Stimulated activated CD4-positive, alpha-beta T cell treated with anti-CD3 and anti-CD28 coated beads, Interleukin-15, amount 100 ng/mL, for 48 hours (primary cell): ENCODE data around the gene FERMT1.
A peak's percentile ranks its signal among the peaks of the same experiment; 100 is the strongest.

Source experiments
- DNase-seq, 2 donors: peaks; one replicate each; pipeline ENCODE4 v3.0.0-alpha.2; 2020; ENCODE audit warnings: low read depth in 2 of 2

FERMT1 gene, protein sequence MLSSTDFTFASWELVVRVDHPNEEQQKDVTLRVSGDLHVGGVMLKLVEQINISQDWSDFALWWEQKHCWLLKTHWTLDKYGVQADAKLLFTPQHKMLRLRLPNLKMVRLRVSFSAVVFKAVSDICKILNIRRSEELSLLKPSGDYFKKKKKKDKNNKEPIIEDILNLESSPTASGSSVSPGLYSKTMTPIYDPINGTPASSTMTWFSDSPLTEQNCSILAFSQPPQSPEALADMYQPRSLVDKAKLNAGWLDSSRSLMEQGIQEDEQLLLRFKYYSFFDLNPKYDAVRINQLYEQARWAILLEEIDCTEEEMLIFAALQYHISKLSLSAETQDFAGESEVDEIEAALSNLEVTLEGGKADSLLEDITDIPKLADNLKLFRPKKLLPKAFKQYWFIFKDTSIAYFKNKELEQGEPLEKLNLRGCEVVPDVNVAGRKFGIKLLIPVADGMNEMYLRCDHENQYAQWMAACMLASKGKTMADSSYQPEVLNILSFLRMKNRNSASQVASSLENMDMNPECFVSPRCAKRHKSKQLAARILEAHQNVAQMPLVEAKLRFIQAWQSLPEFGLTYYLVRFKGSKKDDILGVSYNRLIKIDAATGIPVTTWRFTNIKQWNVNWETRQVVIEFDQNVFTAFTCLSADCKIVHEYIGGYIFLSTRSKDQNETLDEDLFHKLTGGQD

DNA sequence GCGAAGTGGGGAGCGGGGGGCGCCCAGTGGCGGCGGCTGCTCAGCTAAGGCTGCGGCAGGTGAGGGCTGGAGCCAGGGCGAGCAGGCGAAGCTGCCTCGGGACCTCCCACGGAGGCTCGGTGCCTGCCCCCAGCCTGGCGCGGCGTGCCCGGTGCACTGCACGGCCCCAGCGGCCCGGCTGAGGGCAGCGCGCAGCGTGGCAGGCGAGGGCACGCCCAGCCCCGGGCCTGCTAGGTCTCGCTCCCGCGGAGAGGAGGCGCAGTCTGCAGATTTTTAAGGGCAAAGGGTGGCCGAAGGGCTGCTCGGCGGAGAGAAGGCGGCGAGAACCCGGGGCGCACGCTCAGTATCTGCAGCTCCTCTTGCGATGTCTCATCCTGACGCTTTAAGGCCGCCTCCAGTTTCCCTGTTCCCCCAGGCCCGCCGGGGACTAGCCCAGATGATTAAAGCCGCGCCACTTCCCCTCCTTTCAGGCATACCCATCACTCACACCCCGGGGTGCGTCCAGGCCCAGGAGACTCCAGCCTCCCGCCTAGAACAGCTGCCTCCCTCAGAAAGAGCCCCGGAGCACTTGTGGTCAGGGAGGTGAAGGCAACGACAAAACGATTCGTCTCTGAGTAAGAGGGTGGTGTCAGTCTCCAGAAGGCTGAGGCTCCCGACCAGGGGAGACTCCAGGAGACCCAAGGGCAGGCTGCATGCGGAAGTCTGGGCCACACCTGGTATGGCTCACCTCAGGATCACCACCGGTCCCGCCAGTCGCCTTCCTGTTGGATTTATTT lies at the start of gene FERMT1:
TSS of gene FERMT1 (minus strand) at position 158 of the 776 bp plus-strand sequence. CDS start 3,476 bp downstream, outside the sequence.
- DNase-seq = peak; percentile 28 to 38

DNA sequence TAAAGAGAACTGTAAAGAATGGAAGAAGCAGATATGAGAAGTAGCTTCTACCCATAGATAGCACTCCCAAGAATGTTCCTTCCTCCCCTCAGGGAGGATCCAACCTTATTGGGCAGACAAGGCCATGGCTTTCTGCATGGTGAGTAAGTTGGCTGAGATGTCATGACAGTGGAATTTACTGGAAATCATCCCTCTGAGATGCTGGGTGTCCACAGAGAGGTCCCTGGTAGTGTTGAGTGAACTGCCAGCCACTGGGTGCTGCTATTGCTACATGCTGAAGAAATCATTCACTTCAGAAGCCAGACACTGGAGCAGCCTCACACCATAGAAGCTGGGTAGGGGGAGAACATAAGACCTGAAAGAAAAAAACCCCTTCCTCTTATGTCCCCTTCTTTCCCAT lies 46.4 kb upstream of the FERMT1 start:
- no peak for DNase-seq

DNA sequence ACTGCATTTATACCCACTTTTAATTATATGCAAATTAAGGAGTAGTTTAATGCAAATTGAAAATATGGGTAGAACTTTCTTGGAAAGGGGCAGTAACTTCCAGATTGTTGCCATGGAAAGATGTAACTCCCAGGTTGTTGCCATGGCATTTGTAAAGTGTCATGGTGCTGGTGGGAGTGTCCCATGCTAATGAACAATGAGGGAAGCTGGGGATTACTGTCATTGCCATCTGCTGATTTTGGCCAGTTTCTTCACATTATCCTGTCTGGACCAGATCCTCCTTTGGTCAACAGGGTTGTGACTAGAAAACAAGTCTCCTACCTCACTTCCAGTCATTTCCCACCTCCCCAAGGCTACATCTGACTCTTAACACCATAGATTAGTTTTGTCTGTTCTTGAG lies 45.4 kb upstream of the FERMT1 start:
- no peak for DNase-seq

DNA sequence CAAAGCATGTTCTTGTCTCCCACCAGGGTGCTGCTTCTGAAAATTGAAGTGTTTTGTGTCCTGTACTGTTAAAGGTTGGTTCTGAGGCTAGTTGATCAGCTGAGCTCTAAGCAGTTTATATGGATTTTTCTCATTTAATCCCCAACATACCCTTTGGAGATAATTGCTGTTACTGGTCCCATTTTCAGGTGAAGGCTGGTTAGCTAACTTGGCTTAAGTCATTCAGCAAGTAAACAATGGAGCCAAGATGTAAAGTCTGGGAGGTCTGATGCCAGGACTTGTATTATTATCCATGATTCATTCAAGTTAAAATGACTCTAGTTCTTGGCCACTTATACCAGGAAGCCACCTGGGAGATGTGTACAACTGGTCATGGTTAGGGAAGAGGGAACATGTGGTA lies 42.5 kb upstream of the FERMT1 start:
- DNase-seq = no peak

DNA sequence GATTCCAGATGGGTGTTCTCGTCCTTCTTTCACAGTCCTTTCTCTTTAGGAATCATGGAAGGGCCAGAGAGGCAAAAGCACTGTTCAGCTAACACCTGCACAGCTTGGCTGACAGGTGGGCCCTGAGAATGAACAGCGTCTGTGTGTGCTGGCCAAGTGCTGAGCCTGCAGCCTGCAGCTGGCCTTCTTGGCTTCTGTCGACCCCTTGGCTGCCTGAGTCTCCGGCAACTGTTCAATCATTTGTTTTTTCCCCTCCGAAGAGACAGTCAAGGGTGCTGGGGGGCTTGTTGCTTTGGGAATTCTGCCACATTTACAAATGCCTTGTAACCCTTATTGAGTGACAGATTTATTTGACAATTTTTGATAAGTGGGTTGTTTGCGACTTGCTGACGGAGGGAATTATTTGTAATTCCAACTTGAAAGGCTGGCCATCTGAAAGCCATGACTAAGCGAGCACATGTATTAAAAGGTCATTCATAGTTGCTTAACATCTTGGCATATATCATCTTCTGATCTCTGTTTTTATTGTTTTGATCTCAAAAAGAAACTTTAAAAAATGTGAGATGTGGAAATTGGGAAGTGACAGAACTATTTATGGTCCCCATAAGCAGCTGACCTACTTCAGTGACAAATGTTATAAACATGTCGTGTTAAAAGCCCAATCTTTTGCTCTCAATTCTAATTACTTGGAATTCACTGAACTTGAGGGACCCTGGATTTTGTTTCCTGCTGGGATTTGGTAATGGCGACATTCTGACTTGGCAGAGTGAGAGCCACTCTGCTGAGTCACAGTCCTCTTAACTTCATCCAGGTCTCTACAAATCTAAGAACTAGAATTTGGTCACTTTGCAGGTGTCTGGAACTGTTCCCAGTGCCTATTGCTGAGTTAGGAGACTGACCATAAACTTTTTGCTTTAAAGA lies 41.9 kb upstream of the FERMT1 start:
- DNase-seq = no peak

DNA sequence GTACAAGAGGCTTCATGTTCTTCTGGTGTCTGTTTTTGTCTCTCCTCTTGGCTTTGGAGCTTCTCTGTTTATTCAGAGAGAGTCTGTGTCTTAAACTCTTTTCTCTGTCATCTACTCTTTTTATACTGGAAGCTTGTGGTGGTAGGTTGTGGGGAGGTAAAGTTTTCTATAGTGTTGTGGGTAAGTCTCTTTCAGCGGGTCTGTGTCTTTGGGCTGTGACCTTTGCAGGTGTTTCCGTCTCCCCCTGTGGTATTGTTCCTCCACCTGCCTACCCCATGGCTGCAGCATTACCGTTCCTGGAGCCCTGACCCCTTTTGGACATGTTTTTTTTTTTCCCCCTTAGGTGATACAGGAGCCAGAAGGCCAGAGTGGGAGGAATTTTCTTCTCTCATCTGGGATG lies 37.9 kb upstream of the FERMT1 start:
- no peak for DNase-seq

DNA sequence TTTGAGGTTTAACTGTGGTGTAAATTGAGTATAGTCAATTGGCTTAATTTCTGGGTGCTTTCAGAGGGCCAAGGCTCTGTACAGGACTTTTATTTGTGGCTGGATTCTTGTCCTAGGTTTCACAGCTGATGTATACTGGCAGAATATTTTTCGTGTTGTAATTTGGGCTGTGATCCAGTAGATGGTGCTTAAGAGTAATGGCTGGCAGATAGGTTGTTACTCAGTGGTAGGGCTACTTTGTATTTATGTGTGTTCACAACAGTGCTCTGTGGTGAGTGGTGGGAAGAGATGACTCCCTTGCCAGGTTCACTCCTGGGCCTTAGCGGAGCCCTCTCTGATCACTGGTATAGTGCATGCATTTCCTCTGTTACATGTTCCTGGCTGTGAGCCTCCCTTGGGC lies 34.5 kb upstream of the FERMT1 start:
- no peak for DNase-seq

DNA sequence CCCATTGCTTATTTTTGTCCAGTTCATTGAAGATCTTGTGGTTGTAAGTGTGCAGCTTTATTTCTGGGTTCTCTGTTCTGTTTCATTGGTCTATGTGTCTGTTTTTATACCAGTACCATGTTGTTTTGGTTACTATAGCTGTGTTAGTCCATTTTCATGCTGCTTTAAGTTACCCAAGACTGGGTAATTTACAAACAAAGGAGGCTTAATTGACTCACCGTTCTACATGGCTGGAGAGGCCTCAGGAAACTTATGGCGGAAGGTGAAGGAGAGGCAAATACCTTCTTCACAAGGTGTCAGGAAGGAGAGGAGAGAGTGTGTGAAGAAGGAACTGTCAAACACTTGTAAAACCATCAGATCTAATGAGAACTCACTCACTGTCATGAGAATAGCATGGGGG lies 29.9 kb upstream of the FERMT1 start:
- DNase-seq = no peak

DNA sequence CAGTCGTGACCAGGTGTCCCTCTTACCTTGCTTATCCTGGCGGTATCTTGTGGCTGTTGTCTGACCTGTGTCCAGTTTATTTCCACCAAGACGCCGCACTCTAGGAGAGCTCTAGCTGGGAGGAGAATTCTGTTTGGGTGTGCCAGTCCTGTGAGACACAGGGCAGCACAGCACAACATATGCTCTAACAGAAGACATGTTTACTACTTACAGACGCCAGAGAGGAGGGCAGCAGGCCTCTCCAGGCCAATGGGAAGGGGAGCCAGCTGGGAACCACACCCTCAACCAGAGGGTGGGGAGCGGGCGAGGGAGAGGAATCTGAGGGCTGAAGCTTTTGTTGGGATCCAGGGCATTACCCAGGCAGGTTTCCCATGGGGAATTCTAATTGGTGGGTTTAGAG lies 25.2 kb upstream of the FERMT1 start:
- no peak for DNase-seq

DNA sequence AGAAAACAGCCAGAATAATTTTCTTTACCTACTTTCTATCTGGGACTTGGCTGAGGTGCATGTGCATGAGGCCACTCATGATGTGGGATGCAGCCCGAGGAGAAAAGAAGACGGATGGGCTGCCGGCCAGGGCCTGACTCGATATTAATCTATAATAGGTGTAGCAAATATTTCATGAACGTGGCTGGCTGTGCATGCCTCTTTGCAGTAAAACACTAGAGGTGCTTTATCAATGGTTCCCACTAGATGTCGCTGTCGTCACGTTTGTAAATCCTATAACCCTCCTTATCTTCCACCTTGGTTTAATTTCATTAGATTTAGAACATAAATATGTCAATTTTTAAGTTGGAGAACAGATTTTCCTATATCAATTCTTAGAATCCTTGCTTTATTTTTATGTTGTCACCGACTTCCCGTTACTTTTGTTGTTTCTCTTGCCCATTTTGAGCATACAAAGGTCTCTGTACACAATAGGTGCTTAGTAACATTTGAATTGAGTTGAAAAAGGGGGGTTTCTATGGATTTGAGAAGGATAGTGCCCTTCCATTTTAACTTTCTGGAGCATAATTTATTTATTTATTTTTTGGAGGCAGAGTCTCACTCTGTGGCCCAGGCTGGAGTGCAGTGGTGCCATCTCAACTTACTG lies 19.6 kb upstream of the FERMT1 start:
- peak in 1 of 2 donors; percentile 27 for DNase-seq

DNA sequence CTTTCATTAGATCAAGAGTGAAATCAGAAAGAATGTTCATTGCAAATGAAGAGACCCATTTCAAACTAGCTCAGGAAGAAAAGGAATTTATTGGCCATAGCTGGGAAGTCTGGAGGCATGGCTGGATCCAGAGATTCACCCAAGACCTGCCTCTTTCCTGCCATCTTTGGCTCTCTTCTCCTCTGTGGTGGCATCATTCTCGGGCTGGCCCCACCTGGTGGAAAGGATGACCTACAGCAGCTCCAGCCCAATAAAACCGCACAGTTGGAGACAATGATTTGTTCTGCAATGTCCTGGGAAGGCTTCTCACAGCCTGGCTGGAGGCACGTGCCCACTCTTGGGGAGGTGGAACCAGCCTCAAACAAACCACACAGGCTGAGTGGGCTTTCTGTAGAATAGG lies 18.1 kb upstream of the FERMT1 start:
- DNase-seq = no peak

DNA sequence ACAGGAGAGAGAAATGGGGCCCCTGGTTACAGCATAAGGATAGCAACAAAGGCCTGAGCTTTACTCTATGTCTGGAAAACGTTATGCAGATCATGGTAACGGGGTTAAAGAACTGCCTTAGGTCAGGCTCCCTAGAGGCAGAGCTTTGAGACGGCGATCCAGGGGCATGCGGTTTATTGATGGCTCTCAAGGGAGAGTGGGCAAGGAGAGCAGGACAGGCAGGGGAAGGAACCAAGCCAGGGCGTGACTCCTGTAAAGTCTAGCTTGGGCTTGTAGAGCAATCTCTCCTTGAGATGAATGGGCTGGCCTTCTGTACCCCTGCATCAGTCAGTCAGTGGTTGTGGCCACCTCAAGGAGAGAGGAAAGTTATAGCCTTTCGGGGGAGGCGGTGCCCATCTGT lies 12.5 kb upstream of the FERMT1 start:
- no peak for DNase-seq

DNA sequence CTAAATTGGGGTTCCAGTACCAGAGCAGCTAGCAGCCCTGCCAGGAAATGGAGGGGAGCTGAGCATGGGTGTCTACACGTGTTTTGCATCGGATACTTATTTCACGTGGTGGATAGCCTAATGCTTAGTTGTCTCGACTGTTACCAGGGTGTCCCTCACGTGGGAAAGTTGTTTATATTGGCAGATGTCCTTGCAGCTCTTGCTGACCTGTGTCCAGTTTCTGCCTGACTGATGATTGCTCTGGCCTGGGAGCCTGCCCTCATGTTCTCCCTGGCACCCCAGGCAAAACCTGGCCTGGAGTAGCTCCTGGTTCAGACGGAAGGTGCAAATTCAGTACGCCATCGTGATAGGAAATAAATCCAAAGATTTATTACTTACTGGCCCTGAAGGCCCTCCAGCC lies 11.8 kb upstream of the FERMT1 start:
- DNase-seq = no peak

DNA sequence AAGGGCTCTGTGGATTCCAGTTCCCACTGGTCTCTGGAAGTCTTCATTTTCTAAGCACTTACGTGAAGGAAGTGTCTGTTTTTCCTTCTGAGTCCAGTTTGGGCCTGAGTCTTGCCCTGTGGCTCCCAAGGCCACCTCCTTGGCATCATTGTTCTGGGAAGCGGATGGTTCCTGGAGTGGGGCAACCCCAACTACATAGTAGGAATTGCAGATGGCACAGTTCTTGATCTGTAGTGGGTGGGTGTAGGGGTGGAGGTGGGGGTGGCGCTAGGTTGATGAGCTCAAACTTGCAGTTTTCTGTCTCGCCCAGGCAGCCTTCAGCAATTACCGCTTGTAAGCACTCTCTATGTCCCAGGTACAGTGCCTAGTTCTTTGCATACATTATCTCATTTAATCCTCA lies 7.2 kb upstream of the FERMT1 start:
- DNase-seq = no peak

DNA sequence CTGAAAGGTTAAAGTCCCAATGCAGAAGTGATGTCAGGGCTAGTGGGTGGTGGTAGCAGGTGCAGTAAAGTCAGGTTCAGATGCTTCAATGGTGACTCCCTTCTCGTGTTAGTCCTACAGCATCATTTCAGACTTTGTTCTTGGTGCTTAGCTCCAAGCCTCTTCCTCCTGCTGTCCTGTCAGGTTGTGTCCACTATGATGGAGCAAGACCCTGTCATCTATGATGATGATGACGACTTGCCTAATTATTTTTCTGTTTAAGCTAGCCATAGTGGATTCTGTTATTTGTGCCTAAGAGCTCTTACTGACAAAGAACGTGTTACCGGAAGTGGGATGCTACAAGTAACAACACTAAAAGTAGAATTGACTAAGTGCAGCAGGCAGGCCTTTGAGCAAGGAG lies 5.0 kb upstream of the FERMT1 start:
- no peak for DNase-seq

DNA sequence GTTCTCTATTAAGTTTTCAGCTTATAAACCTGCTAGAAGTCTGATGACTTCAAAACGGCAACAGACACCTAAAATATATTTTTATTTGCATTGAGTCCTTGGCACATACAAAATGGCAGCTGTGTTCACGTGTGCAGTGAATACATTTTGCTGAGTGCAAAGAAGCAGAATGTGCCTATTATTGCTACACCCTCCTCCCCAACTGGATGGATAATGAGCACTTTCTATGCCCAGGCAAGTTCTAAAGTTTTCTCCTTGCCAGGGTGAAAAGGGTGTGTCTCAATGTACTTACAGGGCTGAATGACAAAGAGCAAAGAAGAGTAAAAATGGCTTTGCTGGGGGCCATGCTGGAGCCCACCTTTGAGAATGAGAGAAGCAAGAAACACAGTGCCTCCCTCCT lies 4.0 kb upstream of the FERMT1 start:
- no peak for DNase-seq

DNA sequence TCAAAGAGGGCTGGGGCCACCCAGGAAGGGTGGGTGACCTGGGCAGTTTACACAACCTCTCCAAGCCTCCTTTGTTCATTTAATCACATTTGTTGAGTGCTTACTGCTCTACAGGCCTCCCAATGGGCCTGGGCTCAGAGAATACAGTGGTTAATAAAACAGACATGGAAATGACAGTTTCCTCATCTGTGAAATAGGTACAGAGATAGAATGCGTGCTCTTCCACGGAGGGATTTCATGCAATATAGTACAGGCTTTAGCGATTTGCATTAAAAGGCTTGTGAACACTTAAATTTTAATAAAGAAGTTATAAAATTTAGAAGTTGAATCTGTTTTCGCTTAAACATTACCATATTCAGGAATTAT lies 802 bp upstream of the FERMT1 start:
- no peak for DNase-seq

DNA sequence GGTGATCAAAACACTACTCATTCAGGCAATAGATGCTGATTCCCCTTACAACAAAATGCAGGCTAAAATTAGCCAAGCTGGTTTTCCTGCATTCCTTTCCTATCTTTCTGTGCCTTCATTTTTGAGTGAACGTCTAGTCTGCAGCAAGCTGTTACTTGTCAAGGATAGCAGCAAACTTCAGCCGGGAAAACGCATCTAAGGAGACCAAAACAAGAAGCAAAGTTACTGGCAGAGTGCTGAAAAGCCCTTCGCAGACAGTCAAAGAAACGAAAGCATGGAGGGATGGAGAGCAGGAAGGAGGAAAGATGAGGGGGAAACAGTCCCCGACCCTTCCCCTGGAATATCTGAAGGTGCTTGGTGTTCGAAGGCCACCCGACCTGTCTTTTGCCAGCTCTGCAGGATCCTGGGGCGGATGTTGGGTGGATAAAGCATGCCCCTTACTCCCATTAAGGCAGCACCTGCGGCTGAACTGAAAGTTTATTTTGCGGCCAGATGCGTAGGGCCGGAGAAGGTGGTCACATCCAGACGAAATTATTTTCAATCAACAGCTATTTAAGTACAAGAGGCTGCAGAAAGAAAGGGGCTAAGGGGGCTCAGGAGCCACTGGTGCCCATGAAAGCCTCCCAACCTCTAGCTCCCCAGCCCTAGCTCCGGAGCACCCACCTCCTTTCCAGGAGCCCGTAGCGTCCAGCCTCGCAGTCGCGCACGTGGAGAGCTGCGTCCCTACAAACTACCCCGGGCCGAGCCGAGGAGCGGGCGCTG lies 538 bp downstream of the FERMT1 start:
- no peak for DNase-seq

DNA sequence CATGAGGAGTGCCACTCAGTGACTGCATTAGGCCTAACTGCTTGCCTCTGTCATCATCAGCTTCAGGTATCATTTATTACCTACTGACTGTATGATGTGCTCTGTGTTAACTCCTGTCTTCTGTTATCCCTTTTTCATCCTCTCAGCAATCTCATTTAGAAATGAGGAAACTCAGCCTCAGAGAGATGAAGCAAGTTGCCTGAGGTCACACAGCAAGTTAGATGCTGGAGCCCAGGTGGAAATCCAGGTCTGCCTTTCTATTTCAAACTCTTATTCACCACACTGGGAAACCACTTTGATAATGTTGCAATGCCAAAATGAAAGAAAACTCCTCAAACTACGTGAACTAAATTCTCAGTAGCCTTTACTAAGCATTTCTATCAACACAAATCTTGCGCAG lies 1.3 kb downstream of the FERMT1 start:
- no peak for DNase-seq

DNA sequence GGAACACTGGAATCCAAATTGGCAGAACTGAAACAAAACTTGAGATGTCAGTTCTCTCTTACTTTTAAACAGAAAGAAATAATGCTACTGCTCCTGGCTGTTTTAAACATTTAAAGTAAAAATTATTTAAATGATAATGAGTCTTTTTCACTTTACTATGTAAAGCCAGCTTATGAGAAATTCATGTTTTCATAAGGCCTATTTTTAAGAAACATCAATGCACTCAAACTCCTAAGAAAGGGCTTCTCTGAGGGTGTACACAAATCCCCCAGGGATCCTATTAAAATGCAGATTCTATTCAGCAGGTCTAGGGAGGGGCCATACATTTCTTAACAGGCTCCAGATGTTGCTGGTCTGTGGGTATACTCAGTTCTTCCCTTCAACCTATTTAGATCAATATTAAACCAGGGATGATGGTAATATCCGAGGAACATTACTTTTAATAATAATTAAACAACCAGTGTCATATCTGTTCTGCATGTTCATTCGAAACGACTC lies 2.3 kb downstream of the FERMT1 start:
- DNase-seq = no peak
